K562 (cell line): ENCODE data around the gene MYO18A.

Experiments
- ATF7 ChIP-seq: fragments of 450-650 bp; IDR thresholded peaks from 2 replicates; pipeline ENCODE4 v1.7.1; 2014; ENCODE audit warnings: mild to moderate bottlenecking, moderate library complexity
- CTCF ChIP-seq, 3 experiments: IDR thresholded peaks in 2 of 3; conservative IDR thresholded peaks in 1 of 3; 2 replicates each; pipeline ENCODE4 v1.5.1; 2011 to 2012; ENCODE audit warnings: low read length in 3 of 3, mild to moderate bottlenecking in 3 of 3, control low read depth in 2 of 3, improper control_type of control experiment in 1 of 3, inconsistent platforms in 1 of 3, low read depth in 1 of 3, mixed read lengths in 1 of 3, moderate library complexity in 1 of 3; ENCODE audit not compliant: insufficient read depth in 2 of 3
- FOXK1 ChIP-seq: sonication (generic); formaldehyde crosslinking; IDR thresholded peaks from 2 replicates; pipeline ENCODE4 v1.8.0; 2022; ENCODE audit warnings: missing genetic modification reagents, mild to moderate bottlenecking, borderline replicate concordance
- JUNB ChIP-seq: fragments of 450-650 bp; formaldehyde crosslinking; conservative IDR thresholded peaks from 2 replicates; pipeline ENCODE4 v1.4.0; 2020; ENCODE audit warnings: mild to moderate bottlenecking
- KLF6 ChIP-seq: fragments of 250-450 bp; sonication (Bioruptor Pico); IDR thresholded peaks from 2 replicates; pipeline ENCODE4 v1.4.0; 2020; ENCODE audit warnings: mild to moderate bottlenecking, moderate library complexity, borderline replicate concordance
- MYC ChIP-seq, 2 experiments: fragments of 250-450 bp in 1 of 2; sonication (Bioruptor Pico) in 1 of 2; IDR thresholded peaks; 2 replicates each; pipeline versions ENCODE4 v1.5.1 to v1.6.1; 2012 to 2021; ENCODE audit warnings: low read depth in 2 of 2, borderline replicate concordance in 1 of 2, improper control_type of control experiment in 1 of 2, low read length in 1 of 2, mild to moderate bottlenecking in 1 of 2, moderate library complexity in 1 of 2
- NR1H2 ChIP-seq: sonication (generic); formaldehyde crosslinking; IDR thresholded peaks from 2 replicates; pipeline ENCODE4 v1.4.0; 2020; ENCODE audit warnings: mild to moderate bottlenecking, missing genetic modification reagents
- RNF219 ChIP-seq: fragments of 250-450 bp; sonication (Bioruptor Pico); IDR thresholded peaks from 2 replicates; pipeline ENCODE4 v1.5.0; 2022; ENCODE audit warnings: mild to moderate bottlenecking
- SMAD2 ChIP-seq: fragments of 150-350 bp; IDR thresholded peaks from 2 replicates; pipeline ENCODE4 v1.6.1; 2014; ENCODE audit warnings: low read depth, mild to moderate bottlenecking, low read length
- STAT5B ChIP-seq: fragments of 250-450 bp; sonication (Bioruptor Pico); IDR thresholded peaks from 2 replicates; pipeline ENCODE4 v1.8.0; 2021; ENCODE audit warnings: mild to moderate bottlenecking, inconsistent platforms
- ZFP36 ChIP-seq: fragments of 150-350 bp; IDR thresholded peaks from 2 replicates; pipeline ENCODE4 v1.6.1; 2018; ENCODE audit warnings: low read length, low read depth; ENCODE audit not compliant: partially characterized antibody
- ZNF175 ChIP-seq: fragments of 200-800 bp; sonication (Bioruptor generic); IDR thresholded peaks from 2 replicates; pipeline ENCODE4 v1.6.1; 2016; ENCODE audit warnings: low read depth, mild to moderate bottlenecking, missing genetic modification characterization, missing compliant biosample characterization
- ZNF398 ChIP-seq: fragments of 250-450 bp; sonication (Bioruptor Pico); IDR thresholded peaks from 2 replicates; pipeline ENCODE4 v1.8.0; 2021; ENCODE audit warnings: moderate library complexity, mild to moderate bottlenecking, inconsistent platforms
- TF ChIP-seq, protein P1 (sequence below): sonication (generic); formaldehyde crosslinking; IDR thresholded peaks from 2 replicates; pipeline ENCODE4 v1.8.1; 2023; ENCODE audit warnings: mild to moderate bottlenecking, missing genetic modification reagents

DNA sequence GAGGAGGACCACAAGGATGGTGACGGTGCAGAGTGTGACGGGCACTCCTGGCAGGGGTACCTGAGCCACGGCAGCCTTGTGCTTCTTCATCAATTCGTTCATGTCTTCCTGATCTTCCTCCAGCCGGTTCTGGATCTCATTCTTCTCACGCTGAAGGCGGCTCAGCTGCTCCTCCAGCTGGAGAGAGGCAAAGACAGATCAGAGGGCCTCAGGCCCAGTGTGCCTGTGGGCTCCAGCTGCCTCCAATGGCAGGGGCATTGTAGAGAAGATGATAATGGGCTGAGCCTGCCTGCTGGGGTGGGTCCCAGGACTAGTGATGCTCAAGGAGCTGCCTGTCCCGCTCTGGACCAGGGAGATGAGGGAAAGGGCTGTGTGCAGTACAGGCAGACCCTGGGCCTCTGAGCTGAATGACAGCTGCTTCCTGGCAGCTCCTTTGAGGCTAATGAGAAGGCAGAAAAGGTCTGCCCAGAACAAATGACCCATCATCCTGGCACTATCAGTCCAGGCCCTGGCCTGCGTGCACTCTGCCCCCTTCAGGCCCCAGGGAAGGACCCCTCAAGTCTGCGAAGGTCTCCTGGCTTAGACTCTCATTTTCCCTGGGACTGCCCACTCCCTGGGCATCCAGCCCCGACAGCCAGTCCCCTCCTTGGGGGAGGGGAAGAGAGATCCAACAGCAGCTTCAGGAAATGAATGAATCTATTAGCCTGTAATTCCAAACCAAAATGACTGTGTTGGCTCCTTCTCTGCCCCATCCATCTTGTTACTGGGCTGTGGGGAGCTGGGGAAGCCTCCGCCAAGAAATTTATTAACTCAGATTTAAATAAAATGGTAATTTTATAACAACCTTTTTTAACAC lies 89.2 kb downstream of the MYO18A start:
- TF ChIP-seq KLF6 (CRISPR knock-in tag) (no peak), ZNF175 (CRISPR knock-in tag) (no peak), RNF219 (CRISPR knock-in tag) (no peak), JUNB (CRISPR knock-in tag) (no peak), ATF7 (no peak), ZFP36 (no peak), CTCF (IDR thresholded peaks at IDR 0.05 in 2 of 3, conservative IDR thresholded peaks at IDR 0.05 in 1 of 3; ENCODE audit: insufficient read depth in 2 of 3, low read depth in 1 of 3, low read length in 3 of 3) (no peak), ZNF398 (CRISPR knock-in tag) (no peak), NR1H2 (CRISPR knock-in tag) (no peak), STAT5B (CRISPR knock-in tag) (no peak), FOXK1 (CRISPR knock-in tag) (no peak), MYC (IDR thresholded peaks at IDR 0.05; ENCODE audit: low read depth, low read length) (no peak), MYC (CRISPR knock-in tag; IDR thresholded peaks at IDR 0.05; ENCODE audit: borderline replicate concordance, low read depth) (no peak), SMAD2 (no peak)
- TF ChIP-seq, protein P1, sequence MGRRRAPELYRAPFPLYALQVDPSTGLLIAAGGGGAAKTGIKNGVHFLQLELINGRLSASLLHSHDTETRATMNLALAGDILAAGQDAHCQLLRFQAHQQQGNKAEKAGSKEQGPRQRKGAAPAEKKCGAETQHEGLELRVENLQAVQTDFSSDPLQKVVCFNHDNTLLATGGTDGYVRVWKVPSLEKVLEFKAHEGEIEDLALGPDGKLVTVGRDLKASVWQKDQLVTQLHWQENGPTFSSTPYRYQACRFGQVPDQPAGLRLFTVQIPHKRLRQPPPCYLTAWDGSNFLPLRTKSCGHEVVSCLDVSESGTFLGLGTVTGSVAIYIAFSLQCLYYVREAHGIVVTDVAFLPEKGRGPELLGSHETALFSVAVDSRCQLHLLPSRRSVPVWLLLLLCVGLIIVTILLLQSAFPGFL (CRISPR knock-in tag): no peak
